Endothelial cell of umbilical vein (primary cell): ENCODE results near the gene ANXA9. TPM values are rescaled to one million over a fixed set of nuclear protein-coding genes. Genes with fewer than 3 reads are reported as not detected.

Experiments used
- BruUV-seq: library from RNA; stranded (reverse); fragments of 400-500 nt; replicated peaks from 2 replicates; lab custom pipeline; 2021; lab: Mats Ljungman, UMichigan
- CTCF ChIA-PET: fragments of 300-600, 350-600 bp; sonication (Branson Sonifier 250); formaldehyde crosslinking; loops from one replicate; lab custom pipeline; 2021; ENCODE audit warnings: antibody characterized with exemption, inconsistent platforms; lab: Charles Lee
- POLR2A ChIA-PET: fragments of 300-600, 350-600 bp; sonication (Branson Sonifier 250); formaldehyde crosslinking; loops from one replicate; lab custom pipeline; 2021; ENCODE audit warnings: antibody characterized with exemption, inconsistent platforms; lab: Charles Lee
- DNase-seq: peaks from one replicate; pipeline ENCODE4 v3.0.0-alpha.2; 2011; ENCODE audit warnings: low read depth, low spot score
- FAIRE-seq: peaks from 2 replicates; lab custom pipeline; 2011; peaks lifted over from hg19 to GRCh38; lab: Jason Lieb, UNC
- H2AFZ ChIP-seq: 2 replicates; pipeline ENCODE4 v1.6.0; 2012; ENCODE audit warnings: low read depth, low read length, control low read depth, inconsistent platforms
- H3K27ac ChIP-seq: 2 replicates; pipeline ENCODE4 v1.5.1; 2011; ENCODE audit warnings: low read depth, mild to moderate bottlenecking, control low read depth, low read length, moderate library complexity; ENCODE audit not compliant: insufficient read depth
- H3K27me3 ChIP-seq, 2 experiments: 2 replicates each; pipeline versions ENCODE4 v1.6.0 to v1.6.1; 2011; ENCODE audit warnings: low read length in 2 of 2, mixed read lengths in 1 of 2; ENCODE audit not compliant: control insufficient read depth in 2 of 2, insufficient read depth in 2 of 2
- H3K36me3 ChIP-seq, 2 experiments: 2 replicates in 1 of 2; 3 replicates in 1 of 2; pipeline ENCODE4 v1.5.1; 2011; ENCODE audit warnings: low read length in 2 of 2, mild to moderate bottlenecking in 1 of 2, moderate library complexity in 1 of 2; ENCODE audit not compliant: control insufficient read depth in 2 of 2, insufficient read depth in 2 of 2; ENCODE audit errors: extremely low read depth in 1 of 2
- H3K4me1 ChIP-seq: 3 replicates; pipeline ENCODE4 v1.5.1; 2011; ENCODE audit warnings: mild to moderate bottlenecking, low read length; ENCODE audit not compliant: control insufficient read depth, insufficient read depth; ENCODE audit errors: extremely low read depth
- H3K4me2 ChIP-seq: 2 replicates; pipeline ENCODE4 v1.6.1; 2011; ENCODE audit warnings: low read length, control low read depth, mixed read lengths; ENCODE audit not compliant: insufficient read depth
- H3K4me3 ChIP-seq, 3 experiments: fragments of 200-600 bp in 1 of 3; sonication (generic), shearing (Covaris generic) in 1 of 3; replicated peaks in 1 of 3; 2 replicates each; pipeline ENCODE4 v1.5.1; 2011 to 2016; ENCODE audit warnings: control low read depth in 3 of 3, low read length in 3 of 3, mild to moderate bottlenecking in 2 of 3, inconsistent platforms in 1 of 3, low read depth in 1 of 3, moderate library complexity in 1 of 3; ENCODE audit not compliant: insufficient read depth in 1 of 3
- H3K79me2 ChIP-seq: 2 replicates; pipeline ENCODE4 v1.6.0; 2012; ENCODE audit warnings: low read length, inconsistent platforms; ENCODE audit not compliant: control insufficient read depth, insufficient read depth
- H3K9ac ChIP-seq: replicated peaks from 2 replicates; pipeline ENCODE3; 2011; ENCODE audit warnings: low read length, control low read depth; ENCODE audit not compliant: insufficient read depth; ENCODE audit errors: extremely low read depth
- H3K9me1 ChIP-seq: replicated peaks from 3 replicates; pipeline ENCODE4 v1.6.0; 2011; ENCODE audit warnings: mild to moderate bottlenecking, low read length; ENCODE audit not compliant: control insufficient read depth, insufficient read depth; ENCODE audit errors: extremely low read depth
- H3K9me3 ChIP-seq: replicated peaks from 2 replicates; pipeline ENCODE4 v1.5.1; 2012; ENCODE audit warnings: low read length, inconsistent platforms; ENCODE audit not compliant: control insufficient read depth, insufficient read depth
- H4K20me1 ChIP-seq: replicated peaks from 2 replicates; pipeline ENCODE3; 2011; ENCODE audit warnings: mild to moderate bottlenecking, low read length; ENCODE audit not compliant: control insufficient read depth, insufficient read depth; ENCODE audit errors: extremely low read depth
- CTCF ChIP-seq, 2 donors: IDR thresholded peaks; 1 replicate in 1 of 2; 2 replicates in 1 of 2; pipeline ENCODE4 v1.5.1; 2011; ENCODE audit warnings: low read length in 2 of 2, mild to moderate bottlenecking in 2 of 2, moderate library complexity in 2 of 2, control low read depth in 1 of 2, inconsistent platforms in 1 of 2, low read depth in 1 of 2; ENCODE audit not compliant: insufficient read depth in 1 of 2; ENCODE audit errors: extremely low read depth in 1 of 2
- EZH2 ChIP-seq: IDR thresholded peaks from 2 replicates; pipeline ENCODE4 v1.6.1; 2012; ENCODE audit warnings: borderline replicate concordance, low read depth, mild to moderate bottlenecking, moderate library complexity, low read length, inconsistent platforms; ENCODE audit not compliant: severe bottlenecking
- FOS ChIP-seq: IDR thresholded peaks from 2 replicates; pipeline ENCODE4 v1.6.1; 2011; ENCODE audit warnings: mild to moderate bottlenecking, low read length, moderate library complexity, borderline replicate concordance; ENCODE audit not compliant: insufficient read depth
- GATA2 ChIP-seq: IDR thresholded peaks from 2 replicates; pipeline ENCODE4 v1.7.0; 2011; ENCODE audit warnings: low read depth, mild to moderate bottlenecking, moderate library complexity, mixed read lengths, low read length; ENCODE audit not compliant: insufficient read length, insufficient read depth
- JUN ChIP-seq: IDR thresholded peaks from 2 replicates; pipeline ENCODE4 v1.6.1; 2011; ENCODE audit warnings: borderline replicate concordance, low read depth; ENCODE audit not compliant: insufficient read length, insufficient read depth
- MAX ChIP-seq: IDR thresholded peaks from 2 replicates; pipeline ENCODE4 v1.6.1; 2011; ENCODE audit not compliant: insufficient read depth, insufficient read length
- MYC ChIP-seq: IDR thresholded peaks from one replicate; pipeline ENCODE4 v1.6.1; 2011; ENCODE audit warnings: mild to moderate bottlenecking, low read depth, low read length
- POLR2A ChIP-seq: IDR thresholded peaks from 2 replicates; pipeline ENCODE4 v1.6.1; 2012; ENCODE audit warnings: low read depth, mild to moderate bottlenecking, control low read depth, low read length
- POLR2AphosphoS5 ChIP-seq: IDR thresholded peaks from 2 replicates; pipeline ENCODE4 v1.6.1; 2012; ENCODE audit warnings: low read depth, mild to moderate bottlenecking, control low read depth, low read length, moderate library complexity; ENCODE audit not compliant: insufficient read depth
- dilution Hi-C: fragments of 300-500 bp; cut with MboI; formaldehyde crosslinking; loops from one replicate; pipeline ENCODE4 v1.15.0; 2019; ENCODE audit warnings: low sequenced_read_pairs; ENCODE audit not compliant: extremely low pct_ligation_motif_present
- intact Hi-C: fragments of 100-400 bp; cut with micrococcal nuclease; formaldehyde crosslinking; loops from one replicate; pipeline ENCODE4 v1.10.0; 2022
- polyA plus RNA-seq, 4 experiments: library from polyadenylated mRNA; depleted of rRNA in 3 of 4; stranded (reverse) in 3 of 4; unstranded in 1 of 4; fragments of >200 nt; gene quantifications; 2 replicates each; pipeline versions ENCODE4 v1.2.1 to v1.2.3, GENCODE V29; 2011 to 2012; ENCODE audit warnings: missing spikeins in 1 of 4
- total RNA-seq: library from RNA; stranded (reverse); gene quantifications from 2 replicates; pipeline ENCODE4 v1.2.3, GENCODE V29; 2021

ANXA9 gene
- total and polyA plus RNA-seq, 2 donors (not counting 3 experiments of a cell fraction or from before 2014, with no cell fraction given) = not detected

- H3K27me3 ChIP-seq = no peaks in the 10 kb centered on the region
- ChIA-PET CTCF (interaction anchor here (0.8 to 2.5 kb wide), 4 partner anchors 11 to 43 kb away, joined by 5 to 11 read pairs (median 8); partner anchors contain the start of genes CERS2 and MINDY1), POLR2A (no interaction called here)
- DNase-seq (no peak), FAIRE-seq (no peak)
- H4K20me1 ChIP-seq = no peaks in the 10 kb centered on the region
- BruUV-seq = no TSS peak
- H3K9me1 ChIP-seq = no peaks in the 10 kb centered on the region
- H3K4me3 ChIP-seq = no peak overlapping the region
- dilution Hi-C loops = no loop called here
- peaks cover 4% of the 10 kb centered on the region for H3K79me2 ChIP-seq
- peaks cover 26 to 46% of the 10 kb centered on the region in 2 experiments for H3K36me3 ChIP-seq
- H3K9ac ChIP-seq = no peak overlapping the region
- no peak overlapping the region for H2AFZ ChIP-seq
- no peak for TF ChIP-seq MYC
- TF ChIP-seq GATA2 = no peak
- no peak for TF ChIP-seq MAX
- TF ChIP-seq FOS = no peak
- no peak for TF ChIP-seq EZH2
- TF ChIP-seq JUN = no peak
- TF ChIP-seq POLR2A = no peak
- TF ChIP-seq CTCF (IDR thresholded peaks at IDR 0.05; ENCODE audit: extremely low read depth in 1 of 2, insufficient read depth in 1 of 2, low read depth in 1 of 2, low read length in 2 of 2) = no peak
- no peak for TF ChIP-seq POLR2AphosphoS5
- H3K9me3 ChIP-seq = no peaks in the 10 kb centered on the region
- no peak overlapping the region for H3K4me2 ChIP-seq
- intact Hi-C loops = loop anchor here (2.0 kb wide), 1 partner anchor 13 kb away; no protein-coding TSS in a partner anchor
- H3K27ac ChIP-seq = no peak overlapping the region
- H3K4me1 ChIP-seq = peaks cover 3% of the 10 kb centered on the region
Observed at GRCh38 chr1:150963321-150964163, 18.6 kb upstream of the ANXA9 start.
